ENCODE data around the gene LRRC74B. TPM values are rescaled to one million over a fixed set of nuclear protein-coding genes. Genes with fewer than 3 reads are reported as not detected.
"Not testable (repeated sequence)": the region's sequence is repeated elsewhere in the genome, so short reads cannot be mapped to it uniquely, and the experiment has no call there.

LRRC74B gene
- polyA plus RNA-seq, 1 of the 3 experiments (the other 2 are of a cell fraction), result 0.03 TPM

DNA sequence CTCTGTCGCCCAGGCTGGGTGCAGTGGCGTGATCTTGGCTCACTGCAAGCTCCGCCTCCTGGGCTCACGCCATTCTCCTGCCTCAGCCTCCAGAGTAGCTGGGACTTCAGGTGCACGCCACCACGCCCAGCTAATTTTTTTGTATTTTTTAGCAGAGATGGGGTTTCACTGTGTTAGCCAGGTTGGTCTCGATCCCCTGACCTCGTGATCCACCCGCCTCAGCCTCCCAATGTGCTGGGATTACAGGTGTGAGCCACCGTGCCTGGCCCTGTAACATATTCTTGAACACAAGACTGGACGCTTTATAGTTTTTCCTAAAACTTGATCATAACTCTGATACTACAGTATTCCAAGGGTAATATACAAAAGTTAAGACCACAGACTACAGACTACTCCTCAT lies 45.5 kb downstream of the LRRC74B start:
- H3K9ac ChIP-seq; H3K27me3 ChIP-seq (ENCODE audit: insufficient read depth); H3K4me3 ChIP-seq (ENCODE audit: low read depth in 2 of 2, low read length in 1 of 2); H3F3A ChIP-seq (replicated peaks; ENCODE audit: insufficient read depth); H2AFZ ChIP-seq (ENCODE audit: low read depth); H3K4me2 ChIP-seq; H3K4me1 ChIP-seq (ENCODE audit: control insufficient read depth in 1 of 2, insufficient read depth in 2 of 2, low read depth in 1 of 2, low read length in 1 of 2); H3K79me2 ChIP-seq (ENCODE audit: insufficient read depth); H3K36me3 ChIP-seq (replicated peaks in 1 of 2; ENCODE audit: control insufficient read depth in 1 of 2, insufficient read depth in 2 of 2, low read length in 1 of 2); H3K9me2 ChIP-seq; POLR2A ChIA-PET; H3K9me3 ChIP-seq; H3K27ac ChIP-seq (ENCODE audit: low read depth in 2 of 2, low read length in 1 of 2); H4K20me1 ChIP-seq (ENCODE audit: insufficient read depth); DNase-seq: not testable (repeated sequence)
- CTCF ChIA-PET, result interaction anchor here (1.3 to 2.0 kb wide), 3 partner anchors 11 to 12 kb away, joined by 4 to 6 read pairs (median 5); no protein-coding TSS in a partner anchor
- 83% methylated on average over 11 of the region's 11 CpGs for WGBS (ENCODE audit: low lambda C conversion rate)

GRCh38 chr22:21092797-21093554 lies 47.2 kb downstream of the LRRC74B start:
- no peak overlapping the region for H2AFZ ChIP-seq (ENCODE audit: low read depth)
- no peaks in the 10 kb centered on the region for H3K79me2 ChIP-seq (ENCODE audit: insufficient read depth)
- TF ChIP-seq SMC3 (IDR thresholded peaks at IDR 0.05; ENCODE audit: low read depth, low read length) (no peak), GABPA (IDR thresholded peaks at IDR 0.05; ENCODE audit: low read depth) (no peak), IRF3 (IDR thresholded peaks at IDR 0.05; ENCODE audit: low read depth, low read length) (no peak)
- no peak for DNase-seq
- no peak overlapping the region for H3K4me3 ChIP-seq (ENCODE audit: low read depth in 2 of 2, low read length in 1 of 2)
- no peaks in the 10 kb centered on the region for H3F3A ChIP-seq (replicated peaks; ENCODE audit: insufficient read depth)
- H3K27ac ChIP-seq (ENCODE audit: low read depth in 2 of 2, low read length in 1 of 2), result no peak overlapping the region
- CTCF ChIA-PET, result interaction anchor here (1.0 to 2.0 kb wide), 2 partner anchors 9 kb away, joined by 3 to 6 read pairs; no protein-coding TSS in a partner anchor
- no peaks in the 10 kb centered on the region for H3K36me3 ChIP-seq (replicated peaks in 1 of 2; ENCODE audit: control insufficient read depth in 1 of 2, insufficient read depth in 2 of 2, low read length in 1 of 2)
- H4K20me1 ChIP-seq (ENCODE audit: insufficient read depth), result no peaks in the 10 kb centered on the region
- 50% methylated on average over 3 of the region's 3 CpGs for WGBS (ENCODE audit: low lambda C conversion rate)
- no peak overlapping the region for H3K4me2 ChIP-seq
- H3K9me3 ChIP-seq, result no peaks in the 10 kb centered on the region
- H3K9ac ChIP-seq, result no peak overlapping the region
- no peaks in the 10 kb centered on the region for H3K9me2 ChIP-seq
- POLR2A ChIA-PET, result no interaction called here
- no peaks in the 10 kb centered on the region for H3K4me1 ChIP-seq (ENCODE audit: control insufficient read depth in 1 of 2, insufficient read depth in 2 of 2, low read depth in 1 of 2, low read length in 1 of 2)
- no peaks in the 10 kb centered on the region; the same call in 1 of the 2 replicates for H3K27me3 ChIP-seq (ENCODE audit: insufficient read depth)

- CTCF ChIA-PET, result interaction anchor here (1.0 to 2.0 kb wide), 2 partner anchors 8 to 10 kb away, joined by 3 to 6 read pairs; no protein-coding TSS in a partner anchor
Observed at GRCh38 chr22:21093555-21094137, 47.9 kb downstream of the LRRC74B start.

More at GRCh38 chr22:21093555-21094137, 47.9 kb downstream of the LRRC74B start:
- H4K20me1 ChIP-seq (ENCODE audit: insufficient read depth); H3K27me3 ChIP-seq (ENCODE audit: insufficient read depth); H3K4me3 ChIP-seq (ENCODE audit: low read depth in 2 of 2, low read length in 1 of 2); H2AFZ ChIP-seq (ENCODE audit: low read depth); H3K9me3 ChIP-seq; H3K4me1 ChIP-seq (ENCODE audit: control insufficient read depth in 1 of 2, insufficient read depth in 2 of 2, low read depth in 1 of 2, low read length in 1 of 2); H3K27ac ChIP-seq (ENCODE audit: low read depth in 2 of 2, low read length in 1 of 2); H3K4me2 ChIP-seq; POLR2A ChIA-PET; H3K9me2 ChIP-seq; H3K9ac ChIP-seq; H3K36me3 ChIP-seq (replicated peaks in 1 of 2; ENCODE audit: control insufficient read depth in 1 of 2, insufficient read depth in 2 of 2, low read length in 1 of 2); H3F3A ChIP-seq (replicated peaks; ENCODE audit: insufficient read depth); DNase-seq; H3K79me2 ChIP-seq (ENCODE audit: insufficient read depth): not testable (repeated sequence)
- WGBS (ENCODE audit: low lambda C conversion rate), result 78% methylated on average over 9 of the region's 9 CpGs

Data from SK-N-SH (cell line).